HS-27A (cell line): Measurements from ENCODE around the gene SGCD.

ENCODE experiments used
- DNase-seq: peaks from one replicate; pipeline ENCODE4 v3.0.0-alpha.2; 2012; ENCODE audit warnings: low read depth, missing footprints

The SGCD gene

GRCh38 chr5:156361436-156362109, 34.6 kb downstream of the SGCD start:
- no peak for DNase-seq

- DNase-seq = no peak
Measured at GRCh38 chr5:156363861-156364260, 36.9 kb downstream of the SGCD start.

- no peak for DNase-seq
Measured at GRCh38 chr5:156366521-156366920, 39.6 kb downstream of the SGCD start.

GRCh38 chr5:156367597-156367996, 40.6 kb downstream of the SGCD start:
- no peak for DNase-seq

- DNase-seq = no peak
Measured at GRCh38 chr5:156375895-156376495, 49.0 kb downstream of the SGCD start.

- no peak for DNase-seq
Measured at GRCh38 chr5:156376751-156377150, 49.8 kb downstream of the SGCD start.

GRCh38 chr5:156378159-156378558, 51.2 kb downstream of the SGCD start:
- no peak for DNase-seq

GRCh38 chr5:156379206-156379605, 52.2 kb downstream of the SGCD start:
- no peak for DNase-seq

GRCh38 chr5:156380848-156381247, 53.9 kb downstream of the SGCD start:
- DNase-seq = no peak

- DNase-seq = no peak
Measured at GRCh38 chr5:156383510-156384265, 56.7 kb downstream of the SGCD start.

- DNase-seq = no peak
Measured at GRCh38 chr5:156385416-156385815, 58.5 kb downstream of the SGCD start.

GRCh38 chr5:156386976-156387375, 60.0 kb downstream of the SGCD start:
- DNase-seq = no peak

- no peak for DNase-seq
Measured at GRCh38 chr5:156387391-156387790, 60.4 kb downstream of the SGCD start.

GRCh38 chr5:156388233-156388632, 61.3 kb downstream of the SGCD start:
- no peak for DNase-seq

- DNase-seq = no peak
Measured at GRCh38 chr5:156391139-156391538, 64.2 kb downstream of the SGCD start.

- no peak for DNase-seq
Measured at GRCh38 chr5:156393980-156394379, 67.0 kb downstream of the SGCD start.

GRCh38 chr5:156394642-156395305, 67.8 kb downstream of the SGCD start:
- no peak for DNase-seq

- no peak for DNase-seq
Measured at GRCh38 chr5:156395306-156395675, 68.3 kb downstream of the SGCD start.

- no peak for DNase-seq
Measured at GRCh38 chr5:156396063-156396829, 69.3 kb downstream of the SGCD start.

- DNase-seq = no peak
Measured at GRCh38 chr5:156396830-156397081, 69.8 kb downstream of the SGCD start.

GRCh38 chr5:156399323-156399722, 72.4 kb downstream of the SGCD start:
- no peak for DNase-seq

- no peak for DNase-seq
Measured at GRCh38 chr5:156400231-156400986, 73.4 kb downstream of the SGCD start.
